Neutrophil (primary cell): Measurements from ENCODE around the gene ANGPT4.

ENCODE experiments used
- H3K27ac ChIP-seq: fragments of 200-600 bp; sonication (generic); 2 replicates; pipeline ENCODE4 v1.5.1; 2016; ENCODE audit warnings: mild to moderate bottlenecking, moderate library complexity
- H3K27me3 ChIP-seq: fragments of 200-600 bp; sonication (generic); 2 replicates; pipeline ENCODE4 v1.6.0; 2016; ENCODE audit warnings: mild to moderate bottlenecking
- H3K36me3 ChIP-seq: fragments of 200-600 bp; sonication (generic); 2 replicates; pipeline ENCODE4 v1.5.1; 2017
- H3K4me1 ChIP-seq, 2 experiments: fragments of 200-600 bp in 1 of 2; sonication (generic) in 1 of 2; 1 replicate in 1 of 2; 2 replicates in 1 of 2; pipeline versions ENCODE4 v1.5.1 to v1.6.1; 2013 to 2016; ENCODE audit warnings: low read depth in 1 of 2, low read length in 1 of 2, mild to moderate bottlenecking in 1 of 2, moderate library complexity in 1 of 2; ENCODE audit not compliant: control insufficient read depth in 1 of 2, insufficient read depth in 1 of 2
- H3K4me3 ChIP-seq, 2 experiments: fragments of 200-600 bp in 1 of 2; sonication (generic) in 1 of 2; 1 replicate in 1 of 2; 2 replicates in 1 of 2; pipeline ENCODE4 v1.5.1; 2013 to 2016; ENCODE audit warnings: low read depth in 1 of 2, low read length in 1 of 2, mild to moderate bottlenecking in 1 of 2, moderate library complexity in 1 of 2
- H3K9me3 ChIP-seq: fragments of 200-600 bp; sonication (generic); 2 replicates; pipeline ENCODE4 v1.5.1; 2016
- CTCF ChIP-seq: fragments of 200-600 bp; sonication (generic); IDR thresholded peaks from 2 replicates; pipeline ENCODE4 v1.5.1; 2016; ENCODE audit warnings: antibody characterized with exemption

Gene ANGPT4

GRCh38 chr20:946826-947225 lies 30.7 kb upstream of the ANGPT4 start:
- peaks cover 14% of the 10 kb centered on the region for H3K27me3 ChIP-seq
- H3K27ac ChIP-seq, result no peak overlapping the region
- H3K9me3 ChIP-seq, result no peaks in the 10 kb centered on the region
- no peaks in the 10 kb centered on the region for H3K36me3 ChIP-seq
- H3K4me1 ChIP-seq, result no peaks in the 10 kb centered on the region
- no peak for TF ChIP-seq CTCF
- H3K4me3 ChIP-seq, result no peak overlapping the region

- no peaks in the 10 kb centered on the region for H3K36me3 ChIP-seq
- H3K27me3 ChIP-seq, result peaks cover 14% of the 10 kb centered on the region
- no peaks in the 10 kb centered on the region for H3K9me3 ChIP-seq
- no peak overlapping the region for H3K27ac ChIP-seq
- H3K4me1 ChIP-seq, result no peaks in the 10 kb centered on the region
- H3K4me3 ChIP-seq, result no peak overlapping the region
- TF ChIP-seq CTCF, result no peak
Measured at GRCh38 chr20:945841-946240, 29.7 kb upstream of the ANGPT4 start.

GRCh38 chr20:944774-945410 lies 28.8 kb upstream of the ANGPT4 start:
- no peak for TF ChIP-seq CTCF
- Histone ChIP-seq H3K27me3 (peaks cover 14% of the 10 kb centered on the region), H3K27ac (no peak overlapping the region), H3K4me3 (no peak overlapping the region), H3K4me1 (no peaks in the 10 kb centered on the region), H3K36me3 (no peaks in the 10 kb centered on the region), H3K9me3 (no peaks in the 10 kb centered on the region)

GRCh38 chr20:944148-944547 lies 28.0 kb upstream of the ANGPT4 start:
- no peaks in the 10 kb centered on the region for H3K4me1 ChIP-seq
- H3K27ac ChIP-seq, result no peak overlapping the region

GRCh38 chr20:942611-943010 lies 26.5 kb upstream of the ANGPT4 start:
- H3K4me1 ChIP-seq, result no peaks in the 10 kb centered on the region
- no peaks in the 10 kb centered on the region for H3K9me3 ChIP-seq
- H3K4me3 ChIP-seq, result no peak overlapping the region
- H3K27me3 ChIP-seq, result peaks cover 10% of the 10 kb centered on the region
- H3K27ac ChIP-seq, result no peak overlapping the region
- no peak for TF ChIP-seq CTCF
- no peaks in the 10 kb centered on the region for H3K36me3 ChIP-seq

More at GRCh38 chr20:944148-944547, 28.0 kb upstream of the ANGPT4 start:
- no peaks in the 10 kb centered on the region for H3K36me3 ChIP-seq
- peaks cover 15% of the 10 kb centered on the region for H3K27me3 ChIP-seq
- no peaks in the 10 kb centered on the region for H3K9me3 ChIP-seq
- H3K4me3 ChIP-seq, result no peak overlapping the region
- TF ChIP-seq CTCF, result no peak
